Nephron (organoid): Measurements from ENCODE around the gene CSNK2A2.

Source experiments
- H3K27ac Mint-ChIP-seq, 3 experiments: 2 replicates each; pipeline ENCODE4 v1.8.0; 2020; ENCODE audit warnings: mixed read lengths in 3 of 3, mild to moderate bottlenecking in 2 of 3, moderate library complexity in 1 of 3
- H3K27me3 Mint-ChIP-seq: 2 replicates; pipeline ENCODE4 v1.8.0; 2021; ENCODE audit warnings: low read depth, mild to moderate bottlenecking, moderate library complexity, mixed read lengths
- H3K36me3 Mint-ChIP-seq: 2 replicates; pipeline ENCODE4 v1.8.0; 2020; ENCODE audit warnings: low read depth, mixed read lengths
- H3K4me1 Mint-ChIP-seq: 2 replicates; pipeline ENCODE4 v1.8.0; 2020; ENCODE audit warnings: mixed read lengths
- H3K4me3 Mint-ChIP-seq, 3 experiments: 2 replicates each; pipeline ENCODE4 v1.8.0; 2020; ENCODE audit warnings: mild to moderate bottlenecking in 3 of 3, mixed read lengths in 3 of 3, moderate library complexity in 2 of 3
- H3K9me3 Mint-ChIP-seq: 2 replicates; pipeline ENCODE4 v1.8.0; 2020; ENCODE audit warnings: mixed read lengths
- CTCF ChIP-seq, 3 experiments: fragments of 200-600 bp; sonication (generic); IDR thresholded peaks; one replicate each; pipeline ENCODE4 v1.5.0; 2021; ENCODE audit warnings: antibody characterized with exemption in 3 of 3; ENCODE audit not compliant: unreplicated experiment in 3 of 3

CSNK2A2 gene

GRCh38 chr16:58126451-58126961 is 71.4 kb downstream of the CSNK2A2 start:
- Mint-ChIP-seq H3K9me3 (peaks cover 5% of the 10 kb centered on the region), H3K27me3 (no peaks in the 10 kb centered on the region), H3K27ac (peak overlapping the region; percentile 68 to 82 (median 80)), H3K4me3 (peak overlapping the region; percentile 80 to 86 (median 82)), H3K4me1 (peaks cover 50% of the 10 kb centered on the region), H3K36me3 (peaks cover 4% of the 10 kb centered on the region)
- no peak for TF ChIP-seq CTCF (IDR thresholded peaks at IDR 0.05; ENCODE audit: unreplicated experiment in 3 of 3)

GRCh38 chr16:58125781-58126335 is 72.0 kb downstream of the CSNK2A2 start:
- Mint-ChIP-seq H3K27ac (peak overlapping the region in 1 of 3 experiments; percentile 63), H3K9me3 (peaks cover 5% of the 10 kb centered on the region), H3K36me3 (peaks cover 4% of the 10 kb centered on the region), H3K4me3 (peak overlapping the region; percentile 52 to 86 (median 82)), H3K27me3 (no peaks in the 10 kb centered on the region), H3K4me1 (peaks cover 56% of the 10 kb centered on the region)
- TF ChIP-seq CTCF (IDR thresholded peaks at IDR 0.05; ENCODE audit: unreplicated experiment in 3 of 3): no peak

GRCh38 chr16:58125041-58125440 is 72.9 kb downstream of the CSNK2A2 start:
- H3K27me3 Mint-ChIP-seq: no peaks in the 10 kb centered on the region
- no peak overlapping the region for H3K27ac Mint-ChIP-seq
- TF ChIP-seq CTCF (IDR thresholded peaks at IDR 0.05; ENCODE audit: unreplicated experiment in 3 of 3): no peak
- H3K36me3 Mint-ChIP-seq: peaks cover 4% of the 10 kb centered on the region
- H3K4me3 Mint-ChIP-seq: peak overlapping the region in 1 of 3 experiments; percentile 11
- H3K4me1 Mint-ChIP-seq: peaks cover 64% of the 10 kb centered on the region
- peaks cover 5% of the 10 kb centered on the region for H3K9me3 Mint-ChIP-seq

- H3K27ac Mint-ChIP-seq: no peak overlapping the region
- no peaks in the 10 kb centered on the region for H3K27me3 Mint-ChIP-seq
- peaks cover 3% of the 10 kb centered on the region for H3K9me3 Mint-ChIP-seq
- TF ChIP-seq CTCF (IDR thresholded peaks at IDR 0.05; ENCODE audit: unreplicated experiment in 3 of 3): no peak
- peaks cover 69% of the 10 kb centered on the region for H3K4me1 Mint-ChIP-seq
- peak overlapping the region in 2 of 3 experiments; percentile 47 to 58 for H3K4me3 Mint-ChIP-seq
- H3K36me3 Mint-ChIP-seq: peaks cover 3% of the 10 kb centered on the region
Measured at GRCh38 chr16:58124601-58124915, 73.3 kb downstream of the CSNK2A2 start.

- Mint-ChIP-seq H3K4me1 (peaks cover 74% of the 10 kb centered on the region), H3K4me3 (peak overlapping the region in 2 of 3 experiments; percentile 47 to 58), H3K9me3 (no peaks in the 10 kb centered on the region), H3K36me3 (no peaks in the 10 kb centered on the region), H3K27me3 (no peaks in the 10 kb centered on the region), H3K27ac (peak overlapping the region; percentile 18 to 58 (median 44))
- no peak for TF ChIP-seq CTCF (IDR thresholded peaks at IDR 0.05; ENCODE audit: unreplicated experiment in 3 of 3)
Measured at GRCh38 chr16:58123896-58124600, 73.9 kb downstream of the CSNK2A2 start.
